DMS114 treated with DMSO at 0.1 percent for 48 hours (cell line): ENCODE data around the gene SLC25A34.

Experiments used
- DNase-seq: peaks from one replicate; lab custom pipeline; 2025; ENCODE audit not compliant: unreplicated experiment; lab: John Stamatoyannopoulos, UW

SLC25A34 gene

GRCh38 chr1:15732686-15733081 is 3.4 kb upstream of the SLC25A34 start:
- no peak for DNase-seq

GRCh38 chr1:15733218-15733725 is 2.8 kb upstream of the SLC25A34 start:
- no peak for DNase-seq

DNA sequence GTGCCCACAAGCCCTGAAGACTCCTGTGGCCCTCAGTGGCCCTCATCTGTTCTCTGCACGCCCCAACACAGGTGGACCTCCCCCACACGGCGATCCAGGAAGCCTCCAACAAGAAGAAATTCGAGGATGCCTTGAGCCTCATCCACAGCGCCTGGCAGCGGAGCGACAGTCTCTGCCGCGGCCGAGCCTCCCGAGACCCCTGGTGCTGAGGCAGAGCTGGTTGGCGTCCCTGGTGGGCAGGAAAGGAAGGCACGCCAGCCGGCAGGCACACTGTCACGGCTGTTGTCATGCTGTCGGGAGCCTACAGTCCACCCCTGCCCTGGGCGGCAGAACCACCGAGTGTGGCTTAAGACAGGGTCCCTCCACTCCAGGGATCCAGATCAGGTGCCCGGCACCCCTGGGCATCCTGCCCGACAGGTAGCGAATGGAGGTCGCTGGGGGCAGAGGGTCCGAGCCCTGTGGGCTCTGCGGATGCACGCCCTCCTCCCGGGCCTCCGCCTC is 2.3 kb upstream of the SLC25A34 start:
- DNase-seq = no peak

DNA sequence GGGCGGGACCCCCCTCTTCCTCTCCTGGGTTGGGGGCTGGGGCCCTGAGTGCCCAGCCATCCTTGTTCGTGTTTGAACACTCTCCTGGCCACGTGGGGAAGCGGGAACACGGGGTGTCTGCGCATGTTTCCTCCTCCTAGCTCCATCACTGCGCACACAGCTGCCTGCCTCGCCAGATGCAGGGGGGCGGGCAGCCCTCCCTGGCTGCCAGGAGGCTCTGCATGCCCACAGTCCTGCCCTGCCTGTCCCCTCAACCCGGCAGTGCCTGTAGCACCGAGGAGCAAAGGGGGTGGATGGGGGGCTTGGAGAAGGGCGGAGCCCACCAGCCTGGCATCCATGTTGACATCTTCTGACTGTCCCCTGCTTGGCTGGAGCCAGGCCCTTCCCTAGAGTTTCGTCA is 1.8 kb upstream of the SLC25A34 start:
- no peak for DNase-seq

DNA sequence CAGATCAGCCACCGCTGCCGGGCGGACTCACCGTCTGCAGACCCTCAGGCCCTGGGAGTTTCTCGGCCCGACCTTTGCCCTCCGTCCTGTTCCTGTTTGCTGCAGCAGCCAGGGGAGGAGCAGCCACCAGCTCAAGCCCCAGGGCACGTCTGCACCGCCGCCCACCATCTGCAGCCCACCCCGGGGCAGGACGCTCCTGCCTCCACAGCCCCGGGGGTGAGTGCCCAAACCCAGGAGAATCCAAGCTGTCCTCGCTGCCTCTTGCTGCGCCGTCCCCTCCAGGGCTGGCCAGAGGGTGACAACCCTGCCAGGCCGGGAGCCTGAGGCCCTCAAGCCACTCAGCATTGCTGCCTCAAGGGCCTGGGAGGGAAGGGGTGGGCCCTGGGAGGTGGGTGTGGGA is 1.2 kb upstream of the SLC25A34 start:
- no peak for DNase-seq

- DNase-seq = no peak
These were observed 587 bp upstream of the SLC25A34 start for GRCh38 chr1:15735304-15736037.

- DNase-seq = no peak
These were observed 819 bp downstream of the SLC25A34 start for GRCh38 chr1:15736892-15737261.

DNA sequence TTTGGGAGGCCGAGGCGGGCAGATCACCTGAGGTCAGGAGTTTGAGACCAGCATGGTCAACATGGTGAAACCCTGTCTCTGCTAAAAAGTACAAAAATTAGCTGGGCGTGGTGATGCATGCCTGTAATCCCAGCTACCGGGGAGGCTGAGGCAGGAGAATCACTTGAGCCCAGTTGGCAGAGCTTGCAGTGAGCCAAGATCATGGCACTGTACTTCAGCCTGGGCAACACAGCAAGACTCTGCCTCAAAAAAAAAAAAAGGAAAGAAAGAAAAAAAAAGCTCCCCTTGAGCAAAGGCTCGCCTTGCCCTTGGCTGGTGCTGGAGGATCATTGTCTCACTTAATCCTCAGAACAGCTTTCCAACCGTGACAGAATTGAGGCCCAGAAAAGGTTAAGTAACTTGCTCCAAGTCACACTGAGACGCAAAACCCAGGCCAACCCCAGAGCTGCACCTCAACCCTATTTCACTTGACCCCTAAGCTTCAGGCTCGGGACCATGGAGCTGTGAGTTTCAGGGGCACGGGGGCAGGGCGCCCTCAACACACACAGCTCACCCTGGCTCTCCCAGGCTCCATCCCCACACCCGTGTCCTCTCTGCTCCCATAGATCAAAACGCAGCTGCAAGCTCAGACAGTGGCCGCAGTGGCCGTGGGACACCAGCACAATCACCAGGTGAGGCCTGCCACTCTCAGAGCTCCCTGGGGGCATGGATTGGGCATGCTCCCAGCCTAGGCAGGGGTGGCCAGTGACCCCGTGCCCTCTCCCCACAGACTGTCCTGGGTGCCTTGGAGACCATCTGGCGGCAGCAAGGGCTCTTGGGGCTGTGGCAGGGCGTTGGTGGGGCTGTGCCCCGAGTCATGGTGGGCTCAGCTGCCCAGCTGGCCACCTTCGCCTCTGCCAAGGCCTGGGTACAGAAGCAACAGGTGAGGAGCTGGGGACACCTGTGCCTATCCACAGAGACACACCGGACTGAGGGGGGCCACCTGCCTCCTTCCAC is 1.6 kb downstream of the SLC25A34 start:
- DNase-seq = no peak

DNA sequence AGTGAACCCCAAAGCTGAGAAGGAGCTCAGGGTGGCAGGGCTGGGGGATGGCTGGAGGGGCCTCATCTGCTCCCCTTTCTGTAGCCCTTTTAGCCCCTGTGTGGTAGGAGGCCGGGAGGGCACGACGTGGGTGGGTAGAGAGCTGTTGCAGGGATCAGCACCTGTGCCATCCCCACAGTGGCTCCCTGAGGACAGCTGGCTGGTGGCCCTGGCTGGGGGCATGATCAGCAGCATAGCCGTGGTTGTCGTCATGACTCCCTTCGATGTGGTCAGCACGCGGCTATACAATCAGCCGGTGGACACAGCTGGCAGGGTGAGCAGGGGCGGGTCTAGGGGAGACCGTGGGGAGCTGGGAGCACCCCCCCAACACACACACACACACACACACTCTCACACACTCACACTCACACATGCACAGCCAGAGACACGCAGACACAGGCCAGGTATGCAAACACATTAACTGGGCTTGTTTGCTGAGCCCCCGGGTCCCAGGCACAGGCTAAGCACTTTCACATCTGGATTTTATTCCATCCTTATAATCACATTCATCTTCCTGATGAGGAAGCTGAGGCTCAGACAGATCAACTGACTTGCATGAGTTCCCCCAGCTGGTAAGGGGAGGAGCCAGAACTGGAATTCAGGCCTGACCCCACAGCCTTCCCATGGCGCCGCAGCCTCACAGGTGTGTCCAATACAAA is 2.5 kb downstream of the SLC25A34 start:
- no peak for DNase-seq

GRCh38 chr1:15739259-15739658 is 3.2 kb downstream of the SLC25A34 start:
- no peak for DNase-seq

GRCh38 chr1:15739745-15740144 is 3.7 kb downstream of the SLC25A34 start:
- no peak for DNase-seq

GRCh38 chr1:15740924-15741850 is 5.1 kb downstream of the SLC25A34 start:
- peak; percentile 28 for DNase-seq

DNA sequence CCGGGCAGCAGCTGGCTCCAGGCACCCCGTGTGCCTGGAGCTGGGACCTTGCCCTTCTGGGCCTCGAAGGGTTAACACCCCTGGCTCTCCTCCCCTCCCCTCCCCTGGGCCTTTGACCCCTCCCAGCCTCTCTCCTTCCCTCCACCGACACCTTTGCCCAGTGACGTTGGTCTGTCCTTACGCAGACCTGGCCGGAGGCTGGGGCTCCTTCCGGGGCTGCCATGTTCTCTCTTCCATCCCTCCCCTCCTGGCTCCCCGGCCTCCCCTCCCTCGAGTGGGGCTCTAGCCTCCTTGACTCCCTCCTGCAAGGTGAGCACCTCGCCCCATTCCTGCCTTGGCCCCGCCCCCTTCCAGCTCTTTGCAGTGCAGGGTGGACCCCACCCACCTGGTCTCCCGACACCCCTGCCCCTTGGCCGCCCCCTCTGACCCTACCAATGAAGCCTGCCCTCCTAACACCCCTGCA is 6.3 kb downstream of the SLC25A34 start, which contains the start of gene TMEM82:
Gene TMEM82, plus strand, starts transcription at position 161 of the 463 bp plus-strand sequence. Its CDS starts 61 bp downstream, at position 222.
- DNase-seq = no peak

- no peak for DNase-seq
These were observed 8.1 kb downstream of the SLC25A34 start for GRCh38 chr1:15744122-15744679.

DNA sequence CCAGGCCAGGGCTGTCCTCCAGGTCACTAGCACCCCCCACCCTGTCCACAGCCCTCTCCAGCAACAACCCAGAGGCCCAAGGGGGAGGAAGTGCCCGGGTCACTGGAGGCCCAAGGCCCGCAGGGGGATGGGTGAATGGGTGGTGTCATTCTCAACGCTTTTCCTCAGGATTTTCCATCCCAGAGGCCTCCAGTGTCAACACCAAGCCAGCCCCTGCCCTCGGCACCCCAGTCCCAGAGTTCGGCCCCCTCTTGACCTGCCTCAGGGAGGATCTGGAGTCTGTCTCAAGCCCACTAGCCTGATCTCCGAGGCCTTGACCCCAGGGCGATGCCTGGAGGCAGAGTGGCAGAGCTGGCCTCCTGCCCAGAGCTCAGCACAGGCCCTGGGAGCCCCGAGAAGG is 11.3 kb downstream of the SLC25A34 start:
- no peak for DNase-seq

DNA sequence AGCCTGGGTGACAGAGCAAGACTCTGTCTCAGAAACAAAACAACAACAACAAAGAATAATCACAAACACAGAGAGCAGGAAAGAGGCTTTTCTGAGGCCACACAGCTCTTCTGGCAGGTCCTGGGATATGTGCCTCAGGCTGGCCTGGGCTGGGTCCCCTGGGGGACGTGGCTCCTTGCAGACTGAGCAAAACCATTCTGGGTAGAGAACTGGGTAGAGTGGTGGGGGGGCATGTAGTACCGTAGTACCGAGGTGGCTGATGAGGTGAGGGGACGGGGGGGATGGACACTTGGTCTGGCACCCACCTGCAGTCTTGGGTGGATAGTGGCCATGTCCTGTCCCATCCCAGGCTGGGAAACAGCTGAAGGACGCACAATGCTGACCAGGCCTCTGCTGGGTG is 12.2 kb downstream of the SLC25A34 start:
- no peak for DNase-seq

- no peak for DNase-seq
These were observed 12.8 kb downstream of the SLC25A34 start for GRCh38 chr1:15748690-15749398.

DNA sequence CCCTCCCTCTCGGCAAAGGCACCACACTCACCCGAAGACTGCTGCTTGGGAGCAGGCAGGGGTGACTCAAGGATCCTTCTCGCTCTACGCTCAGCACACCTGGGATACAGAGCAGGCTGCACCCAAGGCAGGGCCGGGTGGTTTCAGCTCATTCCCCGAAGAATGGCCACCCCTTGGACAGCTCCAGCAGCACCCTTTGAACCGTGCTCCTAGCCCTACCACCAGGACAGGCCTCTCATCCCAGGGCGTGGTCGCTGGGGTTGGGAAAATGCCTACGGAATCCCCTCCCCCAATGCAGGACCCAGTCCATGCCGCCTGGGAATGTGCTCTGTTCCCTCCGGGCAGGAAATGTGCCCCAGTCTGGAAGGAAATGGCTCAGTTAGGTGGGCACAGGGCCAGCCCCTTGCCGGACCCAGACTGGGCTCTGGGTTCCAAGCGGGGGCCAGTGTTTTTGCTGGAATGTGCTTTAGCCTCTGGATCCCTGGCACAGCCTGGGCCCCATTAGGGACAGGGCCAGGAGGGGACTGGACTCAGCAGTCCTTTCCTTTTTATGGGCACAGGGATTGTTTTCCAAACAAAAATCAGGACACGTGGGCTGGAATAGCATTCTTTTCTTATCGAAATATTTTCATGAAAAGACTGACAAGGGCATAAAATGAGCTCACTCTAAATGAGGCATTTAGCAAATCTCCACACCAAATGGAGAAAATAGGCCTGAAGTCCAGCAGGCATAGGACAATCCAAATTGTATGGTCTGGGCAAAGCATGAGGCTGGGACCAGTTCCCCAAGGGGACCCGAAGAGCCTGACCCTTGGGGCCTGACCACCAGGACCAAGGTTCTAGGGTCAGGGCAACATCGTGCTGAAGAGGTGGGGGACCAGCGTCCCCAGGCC is 13.6 kb downstream of the SLC25A34 start:
- no peak for DNase-seq
